Epithelial cell of esophagus (primary cell): ENCODE data around the gene AOPEP.

Experiments used
- DNase-seq: peaks from one replicate; pipeline ENCODE4 v3.0.0; 2010; ENCODE audit warnings: low read depth
- H3K4me3 ChIP-seq: 2 replicates; pipeline ENCODE4 v1.5.1; 2011; ENCODE audit warnings: mild to moderate bottlenecking, low read length, control low read depth
- CTCF ChIP-seq: IDR thresholded peaks from 2 replicates; pipeline ENCODE4 v1.5.1; 2011; ENCODE audit warnings: low read depth, mild to moderate bottlenecking, low read length, control low read depth, inconsistent platforms; ENCODE audit not compliant: insufficient read depth; ENCODE audit errors: missing control alignments

AOPEP gene

GRCh38 chr9:94976077-94976476, 249.6 kb downstream of the AOPEP start:
- TF ChIP-seq CTCF, result no peak
- no peak overlapping the region for H3K4me3 ChIP-seq

GRCh38 chr9:94977416-94977815, 250.9 kb downstream of the AOPEP start:
- no peak for TF ChIP-seq CTCF
- no peak for DNase-seq
- no peak overlapping the region for H3K4me3 ChIP-seq

More at GRCh38 chr9:94976077-94976476, 249.6 kb downstream of the AOPEP start:
- DNase-seq, result no peak

GRCh38 chr9:94979904-94980507, 253.5 kb downstream of the AOPEP start:
- TF ChIP-seq CTCF, result no peak
- no peak overlapping the region for H3K4me3 ChIP-seq
- DNase-seq, result no peak

- no peak for TF ChIP-seq CTCF
- DNase-seq, result no peak
Measured at GRCh38 chr9:94980947-94981722, 254.6 kb downstream of the AOPEP start.

GRCh38 chr9:94981723-94982090, 255.2 kb downstream of the AOPEP start:
- no peak for DNase-seq
- TF ChIP-seq CTCF, result no peak
- H3K4me3 ChIP-seq, result no peak overlapping the region

More at GRCh38 chr9:94980947-94981722, 254.6 kb downstream of the AOPEP start:
- H3K4me3 ChIP-seq, result no peak overlapping the region

GRCh38 chr9:94982211-94982610, 255.7 kb downstream of the AOPEP start:
- no peak for TF ChIP-seq CTCF
- no peak overlapping the region for H3K4me3 ChIP-seq
- no peak for DNase-seq
